NT2/D1 (cell line): ENCODE results near the gene EPB41.

Experiments used
- YY1 ChIP-seq: IDR thresholded peaks from 2 replicates; pipeline ENCODE4 v1.6.1; 2011; ENCODE audit not compliant: insufficient read length, insufficient read depth
- ZNF274 ChIP-seq: IDR thresholded peaks from 2 replicates; pipeline ENCODE4 v1.6.1; 2011; ENCODE audit warnings: mild to moderate bottlenecking, low read depth, low read length

DNA sequence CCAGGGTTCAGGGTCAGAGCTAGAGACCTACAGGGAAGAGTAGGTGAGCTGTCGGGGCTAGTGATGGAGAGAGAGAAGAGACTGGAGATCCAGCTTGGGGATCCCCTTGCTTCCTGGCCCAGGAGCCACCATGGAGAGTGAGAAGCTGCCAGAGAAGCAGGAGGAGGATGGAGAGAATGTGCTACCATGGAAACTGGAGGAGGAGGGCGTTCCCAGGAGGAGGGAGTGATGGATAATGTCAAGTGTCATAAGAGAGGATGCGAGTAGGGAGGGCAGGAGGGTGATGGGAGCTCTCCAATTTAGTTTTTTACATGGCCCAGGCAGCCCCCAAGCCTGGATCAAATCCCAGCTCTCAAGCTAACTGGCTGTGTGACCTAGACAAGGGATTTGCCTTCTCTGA lies 46.5 kb upstream of the EPB41 start:
- TF ChIP-seq YY1 (no peak), ZNF274 (no peak)
